Measurements from ENCODE around the gene DNAI2.

- TF ChIP-seq EZH2 (IDR thresholded peaks at IDR 0.05; ENCODE audit: borderline replicate concordance, low read length), result no peak
- no peak for TF ChIP-seq CTCF (IDR thresholded peaks at IDR 0.05; ENCODE audit: low read length)
Measured at GRCh38 chr17:74347646-74348045, 73.6 kb downstream of the DNAI2 start.
